CD14-positive monocyte (primary cell): ENCODE measurements around the gene MACROH2A1. TPM values are rescaled to one million over a fixed set of nuclear protein-coding genes. Genes with fewer than 3 reads are reported as not detected.
A peak's percentile ranks its signal among the peaks of the same experiment; 100 is the strongest.

Experiments
- DNase-seq, 3 donors: peaks; one replicate each; pipeline ENCODE4 v3.0.0-alpha.2; 2011 to 2022
- H2AFZ ChIP-seq: 2 replicates; pipeline ENCODE4 v1.6.0; 2012; ENCODE audit warnings: mild to moderate bottlenecking, low read depth, low read length, inconsistent platforms; ENCODE audit not compliant: insufficient read depth, poor library complexity, severe bottlenecking
- H3K27ac ChIP-seq, 2 donors: 1 replicate in 1 of 2; 2 replicates in 1 of 2; pipeline ENCODE4 v1.5.1; 2012 to 2013; ENCODE audit warnings: low read length in 2 of 2, control low read depth in 1 of 2, inconsistent platforms in 1 of 2, low read depth in 1 of 2, mild to moderate bottlenecking in 1 of 2
- H3K27me3 ChIP-seq, 2 donors: one replicate each; pipeline versions ENCODE4 v1.6.0 to v1.6.1; 2011 to 2013; ENCODE audit warnings: low read length in 2 of 2; ENCODE audit not compliant: control insufficient read depth in 2 of 2, insufficient read depth in 2 of 2
- H3K36me3 ChIP-seq, 2 donors: replicated peaks in 1 of 2; 1 replicate in 1 of 2; 2 replicates in 1 of 2; pipeline versions ENCODE4 v1.5.1 to v1.6.1; 2012 to 2013; ENCODE audit warnings: low read length in 2 of 2, control low read depth in 1 of 2, inconsistent platforms in 1 of 2, mild to moderate bottlenecking in 1 of 2; ENCODE audit not compliant: insufficient read depth in 2 of 2, control insufficient read depth in 1 of 2
- H3K4me1 ChIP-seq, 2 donors: 1 replicate in 1 of 2; 2 replicates in 1 of 2; pipeline versions ENCODE4 v1.5.1 to v1.6.1; 2012 to 2013; ENCODE audit warnings: low read length in 2 of 2, control low read depth in 1 of 2, inconsistent platforms in 1 of 2, mild to moderate bottlenecking in 1 of 2, moderate library complexity in 1 of 2; ENCODE audit not compliant: insufficient read depth in 2 of 2, control insufficient read depth in 1 of 2
- H3K4me2 ChIP-seq: replicated peaks from 2 replicates; pipeline ENCODE3; 2012; ENCODE audit warnings: low read length, moderate library complexity, mild to moderate bottlenecking; ENCODE audit not compliant: poor library complexity, severe bottlenecking; ENCODE audit errors: extremely low read depth
- H3K4me3 ChIP-seq, 3 experiments: fragments of 200-600 bp in 1 of 3; sonication (generic) in 1 of 3; replicated peaks in 1 of 3; 1 replicate in 2 of 3; 2 replicates in 1 of 3; pipeline ENCODE4 v1.5.1; 2011 to 2013; ENCODE audit warnings: low read length in 3 of 3, mild to moderate bottlenecking in 3 of 3, control low read depth in 2 of 3, low read depth in 2 of 3, inconsistent platforms in 1 of 3, moderate library complexity in 1 of 3
- H3K79me2 ChIP-seq: 2 replicates; pipeline ENCODE4 v1.6.0; 2012; ENCODE audit warnings: mild to moderate bottlenecking, control low read depth, inconsistent platforms, low read length, moderate library complexity; ENCODE audit not compliant: insufficient read depth
- H3K9ac ChIP-seq: 2 replicates; pipeline ENCODE4 v1.6.0; 2017; ENCODE audit warnings: low read length, mild to moderate bottlenecking; ENCODE audit not compliant: insufficient read depth, poor library complexity, severe bottlenecking
- H3K9me3 ChIP-seq, 2 donors: replicated peaks in 1 of 2; 1 replicate in 1 of 2; 2 replicates in 1 of 2; pipeline versions ENCODE4 v1.5.1 to v1.6.1; 2012 to 2013; ENCODE audit warnings: low read length in 2 of 2, control low read depth in 1 of 2; ENCODE audit not compliant: control insufficient read depth in 1 of 2, insufficient read depth in 1 of 2
- H4K20me1 ChIP-seq: 2 replicates; pipeline ENCODE4 v1.6.0; 2012; ENCODE audit warnings: mild to moderate bottlenecking, low read length, control low read depth, moderate library complexity; ENCODE audit not compliant: insufficient read depth
- H3K27ac Mint-ChIP-seq, 7 donors: one replicate each; pipeline ENCODE4 v1.8.0; 2020; ENCODE audit warnings: mild to moderate bottlenecking in 7 of 7, mixed read lengths in 7 of 7, moderate library complexity in 6 of 7, inconsistent platforms in 2 of 7
- H3K27me3 Mint-ChIP-seq, 3 donors: one replicate each; pipeline ENCODE4 v1.8.0; 2021 to 2022; ENCODE audit warnings: low read depth in 3 of 3, mild to moderate bottlenecking in 3 of 3, mixed read lengths in 3 of 3, moderate library complexity in 3 of 3, inconsistent platforms in 1 of 3
- H3K36me3 Mint-ChIP-seq, 2 donors: one replicate each; pipeline ENCODE4 v1.8.0; 2020; ENCODE audit warnings: mixed read lengths in 2 of 2, inconsistent platforms in 1 of 2, mild to moderate bottlenecking in 1 of 2
- H3K4me1 Mint-ChIP-seq: one replicate; pipeline ENCODE4 v1.8.0; 2020; ENCODE audit warnings: mild to moderate bottlenecking, mixed read lengths
- H3K4me3 Mint-ChIP-seq, 2 donors: one replicate each; pipeline ENCODE4 v1.8.0; 2020; ENCODE audit warnings: mild to moderate bottlenecking in 2 of 2, mixed read lengths in 2 of 2, moderate library complexity in 1 of 2
- H3K9me3 Mint-ChIP-seq, 7 donors: one replicate each; pipeline ENCODE4 v1.8.0; 2020 to 2022; ENCODE audit warnings: mixed read lengths in 7 of 7, mild to moderate bottlenecking in 6 of 7, moderate library complexity in 6 of 7, inconsistent platforms in 2 of 7
- WGBS: methylation state at CpG from one replicate; pipeline ENCODE4 v1.1.5; 2013; ENCODE audit warnings: missing lambda C conversion rate; ENCODE audit not compliant: insufficient coverage; 5-methylcytosine and 5-hydroxymethylcytosine counted together
- intact Hi-C, 2 donors: fragments of 100-400 bp; cut with micrococcal nuclease; formaldehyde crosslinking; loops; one replicate each; pipeline versions ENCODE4 v1.15.0 to v1.15.1; 2023
- polyA plus RNA-seq, 3 donors: library from polyadenylated mRNA; depleted of rRNA in 1 of 3; unstranded in 2 of 3; stranded (reverse) in 1 of 3; fragments of 300-500 nt in 2 of 3; fragments of >200 nt in 1 of 3; fragmentation: Illumina TruSeq in 2 of 3; gene quantifications; 1 replicate in 2 of 3; 2 replicates in 1 of 3; pipeline ENCODE4 v1.2.3, GENCODE V29; 2012 to 2021
- TF ChIP-seq, protein P1 (sequence below): fragments of 200-600 bp; IDR thresholded peaks from one replicate; pipeline ENCODE4 v1.8.0; 2022; ENCODE audit warnings: antibody characterized with exemption, mild to moderate bottlenecking

Gene MACROH2A1
- polyA plus RNA-seq, 3 donors = 352 to 443 (median 440) TPM

GRCh38 chr5:135437422-135437795 is 38.4 kb upstream of the MACROH2A1 start:
- Mint-ChIP-seq H3K27me3 (no peaks in the 10 kb centered on the region), H3K9me3 (peaks cover 0 to 2% (median 0%) of the 10 kb centered on the region in 7 donors), H3K27ac (peak overlapping the region; percentile 90 to 96 (median 94)), H3K4me3 (peak overlapping the region; percentile 70 to 86), H3K4me1 (peaks cover 91% of the 10 kb centered on the region), H3K36me3 (no peaks in the 10 kb centered on the region)
- Histone ChIP-seq H3K9ac (peak overlapping the region; percentile 44), H3K27me3 (no peaks in the 10 kb centered on the region), H3K4me2 (peak overlapping the region; percentile 78), H3K36me3 (no peaks in the 10 kb centered on the region), H3K79me2 (peaks cover 35% of the 10 kb centered on the region), H3K4me1 (peaks cover 94 to 98% of the 10 kb centered on the region in 2 donors), H3K9me3 (no peaks in the 10 kb centered on the region), H3K4me3 (peak overlapping the region in 2 of 3 experiments; percentile 17 to 72), H2AFZ (peak overlapping the region; percentile 82), H3K27ac (peak overlapping the region; percentile 84 to 85), H4K20me1 (no peaks in the 10 kb centered on the region)
- intact Hi-C loops = loop anchor here in 1 of 2 donors (5.0 kb wide), 1 partner anchor 40 kb away; the partner anchor contains the start of gene MACROH2A1
- TF ChIP-seq, protein P1, sequence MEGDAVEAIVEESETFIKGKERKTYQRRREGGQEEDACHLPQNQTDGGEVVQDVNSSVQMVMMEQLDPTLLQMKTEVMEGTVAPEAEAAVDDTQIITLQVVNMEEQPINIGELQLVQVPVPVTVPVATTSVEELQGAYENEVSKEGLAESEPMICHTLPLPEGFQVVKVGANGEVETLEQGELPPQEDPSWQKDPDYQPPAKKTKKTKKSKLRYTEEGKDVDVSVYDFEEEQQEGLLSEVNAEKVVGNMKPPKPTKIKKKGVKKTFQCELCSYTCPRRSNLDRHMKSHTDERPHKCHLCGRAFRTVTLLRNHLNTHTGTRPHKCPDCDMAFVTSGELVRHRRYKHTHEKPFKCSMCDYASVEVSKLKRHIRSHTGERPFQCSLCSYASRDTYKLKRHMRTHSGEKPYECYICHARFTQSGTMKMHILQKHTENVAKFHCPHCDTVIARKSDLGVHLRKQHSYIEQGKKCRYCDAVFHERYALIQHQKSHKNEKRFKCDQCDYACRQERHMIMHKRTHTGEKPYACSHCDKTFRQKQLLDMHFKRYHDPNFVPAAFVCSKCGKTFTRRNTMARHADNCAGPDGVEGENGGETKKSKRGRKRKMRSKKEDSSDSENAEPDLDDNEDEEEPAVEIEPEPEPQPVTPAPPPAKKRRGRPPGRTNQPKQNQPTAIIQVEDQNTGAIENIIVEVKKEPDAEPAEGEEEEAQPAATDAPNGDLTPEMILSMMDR = no peak
- peak; percentile 80 to 91 (median 83) for DNase-seq
- WGBS = 0% methylated on average over 1 of the region's 7 CpGs

DNA sequence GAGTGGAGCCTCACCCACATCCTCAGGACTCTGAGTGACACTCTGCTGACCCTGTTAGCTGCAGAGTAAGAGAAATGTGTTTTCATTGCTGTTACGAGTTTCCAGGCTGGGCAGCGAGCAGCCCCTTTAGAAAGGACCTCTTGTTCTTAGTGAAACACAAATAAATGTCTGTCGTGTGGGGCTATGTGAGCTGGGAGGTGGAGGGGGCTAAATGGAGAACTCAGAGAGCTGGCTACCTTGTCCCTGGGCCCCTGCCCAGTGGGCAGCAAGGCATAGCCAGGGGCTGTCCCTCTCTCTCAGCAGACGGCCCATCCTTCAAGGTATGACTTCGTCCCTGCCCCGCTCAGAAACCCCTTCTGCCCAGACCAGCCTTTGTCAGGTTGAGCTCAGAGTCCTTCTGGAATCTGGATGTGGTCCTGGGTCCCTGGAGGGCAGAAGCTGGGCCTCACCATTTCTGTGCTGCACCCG is 38.0 kb upstream of the MACROH2A1 start:
- peak overlapping the region; percentile 70 to 86 for H3K4me3 Mint-ChIP-seq
- no peaks in the 10 kb centered on the region for H3K36me3 Mint-ChIP-seq
- H3K4me1 ChIP-seq = peaks cover 94 to 96% of the 10 kb centered on the region in 2 donors
- H4K20me1 ChIP-seq = no peaks in the 10 kb centered on the region
- TF ChIP-seq, protein P1 = no peak
- peaks cover 0 to 2% (median 0%) of the 10 kb centered on the region in 7 donors for H3K9me3 Mint-ChIP-seq
- DNase-seq = peak in 1 of 3 donors; percentile 55
- H3K4me2 ChIP-seq = peak overlapping the region; percentile 78
- peak overlapping the region; percentile 90 to 96 (median 94) for H3K27ac Mint-ChIP-seq
- H3K4me1 Mint-ChIP-seq = peaks cover 90% of the 10 kb centered on the region
- H3K9me3 ChIP-seq = no peaks in the 10 kb centered on the region
- peak overlapping the region; percentile 84 to 85 for H3K27ac ChIP-seq
- H3K79me2 ChIP-seq = peaks cover 37% of the 10 kb centered on the region
- H3K27me3 ChIP-seq = no peaks in the 10 kb centered on the region
- 24% methylated on average over 6 of the region's 7 CpGs for WGBS
- peak overlapping the region; percentile 82 for H2AFZ ChIP-seq
- intact Hi-C loops = loop anchor here in 1 of 2 donors (5.0 kb wide), 1 partner anchor 40 kb away; the partner anchor contains the start of gene MACROH2A1
- peak overlapping the region; percentile 44 for H3K9ac ChIP-seq
- H3K27me3 Mint-ChIP-seq = no peaks in the 10 kb centered on the region
- no peaks in the 10 kb centered on the region for H3K36me3 ChIP-seq
- peak overlapping the region in 2 of 3 experiments; percentile 17 to 72 for H3K4me3 ChIP-seq
